GM23338 (cell line): ENCODE data around the gene NEU3. TPM values are rescaled to one million over a fixed set of nuclear protein-coding genes. Genes with fewer than 3 reads are reported as not detected.

Experiments used
- ATAC-seq: fragments of 200-7000 bp; cut with Tn5 transposase; 3 replicates; pipeline ENCODE4 v1.9.1; 2020
- DNase-seq: peaks from one replicate; pipeline ENCODE4 v3.0.0-alpha.2; 2015; ENCODE audit warnings: low spot score
- H2AFZ ChIP-seq: fragments of 200-600 bp; sonication (generic); 2 replicates; pipeline ENCODE4 v1.8.0; 2016; ENCODE audit warnings: antibody characterized with exemption, mild to moderate bottlenecking, moderate library complexity
- H3F3A ChIP-seq: fragments of 200-600 bp; sonication (generic); replicated peaks from 2 replicates; pipeline ENCODE4 v1.8.0; 2017; ENCODE audit warnings: antibody characterized with exemption, mixed run types, low read depth
- H3K27ac ChIP-seq: fragments of 200-600 bp; sonication (generic); 2 replicates; pipeline ENCODE4 v1.6.1; 2016; ENCODE audit warnings: low read depth
- H3K27me3 ChIP-seq: fragments of 200-600 bp; sonication (generic); 2 replicates; pipeline ENCODE4 v1.8.0; 2016; ENCODE audit warnings: mild to moderate bottlenecking, mixed run types, moderate library complexity; ENCODE audit not compliant: insufficient read depth
- H3K36me3 ChIP-seq: fragments of 200-600 bp; sonication (generic); 2 replicates; pipeline ENCODE4 v1.8.0; 2016; ENCODE audit warnings: mild to moderate bottlenecking; ENCODE audit not compliant: insufficient read depth
- H3K4me1 ChIP-seq: fragments of 200-600 bp; sonication (generic); 2 replicates; pipeline ENCODE4 v1.8.0; 2016; ENCODE audit warnings: mild to moderate bottlenecking, moderate library complexity; ENCODE audit not compliant: insufficient read depth
- H3K4me2 ChIP-seq: fragments of 200-600 bp; sonication (generic); 2 replicates; pipeline ENCODE4 v1.7.1; 2017; ENCODE audit warnings: mixed run types
- H3K4me3 ChIP-seq: fragments of 200-600 bp; sonication (generic); 2 replicates; pipeline ENCODE4 v1.6.1; 2016; ENCODE audit warnings: mixed run types
- H3K79me2 ChIP-seq: fragments of 200-600 bp; sonication (generic); replicated peaks from 2 replicates; pipeline ENCODE4 v1.8.0; 2017; ENCODE audit warnings: mild to moderate bottlenecking; ENCODE audit not compliant: insufficient read depth
- H3K9me2 ChIP-seq: fragments of 200-600 bp; sonication (generic); 2 replicates; pipeline ENCODE4 v1.8.0; 2017; ENCODE audit not compliant: insufficient read depth
- H4K20me1 ChIP-seq: fragments of 200-600 bp; sonication (generic); replicated peaks from 2 replicates; pipeline ENCODE4 v1.8.0; 2017; ENCODE audit warnings: mild to moderate bottlenecking; ENCODE audit not compliant: insufficient read depth
- H3K27ac Mint-ChIP-seq: 2 replicates; pipeline ENCODE4 v1.8.0; 2020; ENCODE audit warnings: inconsistent platforms, mild to moderate bottlenecking, moderate library complexity, mixed read lengths
- H3K27me3 Mint-ChIP-seq: 3 replicates; pipeline ENCODE4 v1.8.0; 2022; ENCODE audit warnings: low read depth, mild to moderate bottlenecking, moderate library complexity, mixed read lengths, inconsistent platforms; ENCODE audit not compliant: insufficient read depth, poor library complexity
- H3K36me3 Mint-ChIP-seq: 3 replicates; pipeline ENCODE4 v1.8.0; 2021; ENCODE audit warnings: low read depth, mild to moderate bottlenecking, inconsistent platforms, moderate library complexity, mixed read lengths
- H3K4me1 Mint-ChIP-seq: 3 replicates; pipeline ENCODE4 v1.8.0; 2020; ENCODE audit warnings: mild to moderate bottlenecking, inconsistent platforms, mixed read lengths
- H3K4me3 Mint-ChIP-seq: 3 replicates; pipeline ENCODE4 v1.8.0; 2021; ENCODE audit warnings: moderate library complexity, mild to moderate bottlenecking, inconsistent platforms, mixed read lengths
- H3K9me3 Mint-ChIP-seq: 3 replicates; pipeline ENCODE4 v1.8.0; 2020; ENCODE audit warnings: moderate library complexity, mild to moderate bottlenecking, inconsistent platforms, mixed read lengths
- CREB1 ChIP-seq: fragments of 250-450 bp; sonication (Bioruptor Pico); IDR thresholded peaks from 2 replicates; pipeline ENCODE4 v1.5.0; 2020; ENCODE audit warnings: low read depth, mild to moderate bottlenecking, moderate library complexity
- EZH2 ChIP-seq: fragments of 200-600 bp; sonication (generic); IDR thresholded peaks from one replicate; pipeline ENCODE4 v1.8.0; 2017; ENCODE audit warnings: antibody characterized with exemption, mild to moderate bottlenecking, low read depth; ENCODE audit not compliant: unreplicated experiment
- EZH2phosphoT487 ChIP-seq: fragments of 200-600 bp; sonication (generic); IDR thresholded peaks from one replicate; pipeline ENCODE4 v1.8.1; 2018; ENCODE audit warnings: antibody characterized with exemption; ENCODE audit not compliant: unreplicated experiment
- JUNB ChIP-seq: IDR thresholded peaks from one replicate; pipeline ENCODE4 v1.6.1; 2016; ENCODE audit warnings: antibody characterized with exemption; ENCODE audit not compliant: unreplicated experiment
- NANOG ChIP-seq: IDR thresholded peaks from 2 replicates; pipeline ENCODE4 v1.6.1; 2016; ENCODE audit warnings: antibody characterized with exemption, borderline replicate concordance
- POLR2AphosphoS5 ChIP-seq: IDR thresholded peaks from 2 replicates; pipeline ENCODE4 v1.6.1; 2016; ENCODE audit warnings: antibody characterized with exemption, low read depth
- STAT1 ChIP-seq: IDR thresholded peaks from one replicate; pipeline ENCODE4 v1.6.1; 2016; ENCODE audit warnings: antibody characterized with exemption; ENCODE audit not compliant: unreplicated experiment
- ZNF114 ChIP-seq: fragments of 250-450 bp; sonication (Bioruptor Pico); IDR thresholded peaks from 2 replicates; pipeline ENCODE4 v1.5.0; 2020; ENCODE audit warnings: mild to moderate bottlenecking, moderate library complexity
- ZNF331 ChIP-seq: fragments of 250-450 bp; sonication (Bioruptor Pico); IDR thresholded peaks from 2 replicates; pipeline ENCODE4 v1.5.0; 2020; ENCODE audit warnings: low read depth, mild to moderate bottlenecking, moderate library complexity
- polyA plus RNA-seq: library from polyadenylated mRNA; unstranded; fragments of >200 nt; fragmentation: Nextera tagmentation; extraction: Ambion mirVana; gene quantifications from 2 replicates; pipeline ENCODE4 v1.2.1, GENCODE V29; 2016
- total RNA-seq: library from RNA; depleted of rRNA; stranded (reverse); fragments of >200 nt; shearing (Covaris generic); gene quantifications from 2 replicates; pipeline ENCODE4 v1.2.3, GENCODE V29; 2014
- TF ChIP-seq, protein P1 (sequence below): IDR thresholded peaks from one replicate; pipeline ENCODE4 v1.6.1; 2018; ENCODE audit warnings: antibody characterized with exemption; ENCODE audit not compliant: unreplicated experiment
- TF ChIP-seq, protein P2 (sequence below): fragments of 250-450 bp; sonication (Bioruptor Pico); IDR thresholded peaks from 2 replicates; pipeline ENCODE4 v1.5.0; 2020; ENCODE audit warnings: mild to moderate bottlenecking, moderate library complexity
- TF ChIP-seq, protein P3 (sequence below), 2 experiments: fragments of 200-600 bp in 1 of 2; sonication (generic) in 1 of 2; conservative IDR thresholded peaks; 2 replicates each; pipeline versions ENCODE4 v1.5.1 to v1.6.1; 2016 to 2017; ENCODE audit warnings: antibody characterized with exemption in 2 of 2, low read depth in 2 of 2, mild to moderate bottlenecking in 2 of 2, moderate library complexity in 1 of 2
- TF ChIP-seq, protein P4 (sequence below): IDR thresholded peaks from 2 replicates; pipeline ENCODE4 v1.6.1; 2016; ENCODE audit warnings: antibody characterized with exemption

The NEU3 gene
- total and polyA plus RNA-seq, 2 experiments from 2014 or later: 2.8 to 25.9 TPM

DNA sequence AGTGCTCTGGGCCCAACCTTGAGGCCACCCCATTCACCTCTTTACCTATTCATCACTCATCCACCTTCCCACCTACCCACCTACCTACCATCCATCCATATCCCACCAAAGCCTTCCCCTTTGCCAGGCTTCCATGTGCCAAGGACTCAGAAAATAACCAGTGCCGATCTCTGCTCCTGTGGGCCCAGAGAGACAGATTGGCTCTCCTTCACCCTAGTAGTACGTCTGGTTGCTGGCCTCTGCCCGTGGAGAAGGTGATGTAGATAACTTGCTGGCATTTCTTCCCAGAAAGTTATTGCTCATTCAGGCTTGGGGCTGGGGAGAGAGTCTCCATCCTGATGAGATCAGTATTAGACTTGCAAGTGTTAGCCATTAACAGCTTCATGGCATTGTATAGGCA, 45.2 kb downstream of the NEU3 start:
- Mint-ChIP-seq H3K4me1 (peaks cover 3% of the 10 kb centered on the region; the same call in 1 of the 3 replicates), H3K36me3 (no peaks in the 10 kb centered on the region), H3K4me3 (no peak overlapping the region), H3K27ac (no peak overlapping the region), H3K9me3 (no peaks in the 10 kb centered on the region), H3K27me3 (peaks cover 3% of the 10 kb centered on the region)
- Histone ChIP-seq H3K4me1 (no peaks in the 10 kb centered on the region; the same call in 1 of the 2 replicates), H3K36me3 (no peaks in the 10 kb centered on the region), H3K79me2 (no peaks in the 10 kb centered on the region), H3K27ac (no peak overlapping the region), H4K20me1 (no peaks in the 10 kb centered on the region), H3K27me3 (no peaks in the 10 kb centered on the region), H3K9me2 (no peaks in the 10 kb centered on the region), H3K4me2 (no peak overlapping the region), H3K4me3 (no peak overlapping the region), H3F3A (no peaks in the 10 kb centered on the region), H2AFZ (no peak overlapping the region)
- no peak for ATAC-seq
- no peak for DNase-seq
- TF ChIP-seq JUNB (no peak), NANOG (no peak), EZH2phosphoT487 (no peak), EZH2 (no peak), ZNF331 (CRISPR knock-in tag) (no peak), ZNF114 (CRISPR knock-in tag) (no peak), STAT1 (no peak), POLR2AphosphoS5 (no peak), CREB1 (CRISPR knock-in tag) (no peak)
- TF ChIP-seq, protein P1, sequence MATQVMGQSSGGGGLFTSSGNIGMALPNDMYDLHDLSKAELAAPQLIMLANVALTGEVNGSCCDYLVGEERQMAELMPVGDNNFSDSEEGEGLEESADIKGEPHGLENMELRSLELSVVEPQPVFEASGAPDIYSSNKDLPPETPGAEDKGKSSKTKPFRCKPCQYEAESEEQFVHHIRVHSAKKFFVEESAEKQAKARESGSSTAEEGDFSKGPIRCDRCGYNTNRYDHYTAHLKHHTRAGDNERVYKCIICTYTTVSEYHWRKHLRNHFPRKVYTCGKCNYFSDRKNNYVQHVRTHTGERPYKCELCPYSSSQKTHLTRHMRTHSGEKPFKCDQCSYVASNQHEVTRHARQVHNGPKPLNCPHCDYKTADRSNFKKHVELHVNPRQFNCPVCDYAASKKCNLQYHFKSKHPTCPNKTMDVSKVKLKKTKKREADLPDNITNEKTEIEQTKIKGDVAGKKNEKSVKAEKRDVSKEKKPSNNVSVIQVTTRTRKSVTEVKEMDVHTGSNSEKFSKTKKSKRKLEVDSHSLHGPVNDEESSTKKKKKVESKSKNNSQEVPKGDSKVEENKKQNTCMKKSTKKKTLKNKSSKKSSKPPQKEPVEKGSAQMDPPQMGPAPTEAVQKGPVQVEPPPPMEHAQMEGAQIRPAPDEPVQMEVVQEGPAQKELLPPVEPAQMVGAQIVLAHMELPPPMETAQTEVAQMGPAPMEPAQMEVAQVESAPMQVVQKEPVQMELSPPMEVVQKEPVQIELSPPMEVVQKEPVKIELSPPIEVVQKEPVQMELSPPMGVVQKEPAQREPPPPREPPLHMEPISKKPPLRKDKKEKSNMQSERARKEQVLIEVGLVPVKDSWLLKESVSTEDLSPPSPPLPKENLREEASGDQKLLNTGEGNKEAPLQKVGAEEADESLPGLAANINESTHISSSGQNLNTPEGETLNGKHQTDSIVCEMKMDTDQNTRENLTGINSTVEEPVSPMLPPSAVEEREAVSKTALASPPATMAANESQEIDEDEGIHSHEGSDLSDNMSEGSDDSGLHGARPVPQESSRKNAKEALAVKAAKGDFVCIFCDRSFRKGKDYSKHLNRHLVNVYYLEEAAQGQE: no peak
- TF ChIP-seq, protein P2, sequence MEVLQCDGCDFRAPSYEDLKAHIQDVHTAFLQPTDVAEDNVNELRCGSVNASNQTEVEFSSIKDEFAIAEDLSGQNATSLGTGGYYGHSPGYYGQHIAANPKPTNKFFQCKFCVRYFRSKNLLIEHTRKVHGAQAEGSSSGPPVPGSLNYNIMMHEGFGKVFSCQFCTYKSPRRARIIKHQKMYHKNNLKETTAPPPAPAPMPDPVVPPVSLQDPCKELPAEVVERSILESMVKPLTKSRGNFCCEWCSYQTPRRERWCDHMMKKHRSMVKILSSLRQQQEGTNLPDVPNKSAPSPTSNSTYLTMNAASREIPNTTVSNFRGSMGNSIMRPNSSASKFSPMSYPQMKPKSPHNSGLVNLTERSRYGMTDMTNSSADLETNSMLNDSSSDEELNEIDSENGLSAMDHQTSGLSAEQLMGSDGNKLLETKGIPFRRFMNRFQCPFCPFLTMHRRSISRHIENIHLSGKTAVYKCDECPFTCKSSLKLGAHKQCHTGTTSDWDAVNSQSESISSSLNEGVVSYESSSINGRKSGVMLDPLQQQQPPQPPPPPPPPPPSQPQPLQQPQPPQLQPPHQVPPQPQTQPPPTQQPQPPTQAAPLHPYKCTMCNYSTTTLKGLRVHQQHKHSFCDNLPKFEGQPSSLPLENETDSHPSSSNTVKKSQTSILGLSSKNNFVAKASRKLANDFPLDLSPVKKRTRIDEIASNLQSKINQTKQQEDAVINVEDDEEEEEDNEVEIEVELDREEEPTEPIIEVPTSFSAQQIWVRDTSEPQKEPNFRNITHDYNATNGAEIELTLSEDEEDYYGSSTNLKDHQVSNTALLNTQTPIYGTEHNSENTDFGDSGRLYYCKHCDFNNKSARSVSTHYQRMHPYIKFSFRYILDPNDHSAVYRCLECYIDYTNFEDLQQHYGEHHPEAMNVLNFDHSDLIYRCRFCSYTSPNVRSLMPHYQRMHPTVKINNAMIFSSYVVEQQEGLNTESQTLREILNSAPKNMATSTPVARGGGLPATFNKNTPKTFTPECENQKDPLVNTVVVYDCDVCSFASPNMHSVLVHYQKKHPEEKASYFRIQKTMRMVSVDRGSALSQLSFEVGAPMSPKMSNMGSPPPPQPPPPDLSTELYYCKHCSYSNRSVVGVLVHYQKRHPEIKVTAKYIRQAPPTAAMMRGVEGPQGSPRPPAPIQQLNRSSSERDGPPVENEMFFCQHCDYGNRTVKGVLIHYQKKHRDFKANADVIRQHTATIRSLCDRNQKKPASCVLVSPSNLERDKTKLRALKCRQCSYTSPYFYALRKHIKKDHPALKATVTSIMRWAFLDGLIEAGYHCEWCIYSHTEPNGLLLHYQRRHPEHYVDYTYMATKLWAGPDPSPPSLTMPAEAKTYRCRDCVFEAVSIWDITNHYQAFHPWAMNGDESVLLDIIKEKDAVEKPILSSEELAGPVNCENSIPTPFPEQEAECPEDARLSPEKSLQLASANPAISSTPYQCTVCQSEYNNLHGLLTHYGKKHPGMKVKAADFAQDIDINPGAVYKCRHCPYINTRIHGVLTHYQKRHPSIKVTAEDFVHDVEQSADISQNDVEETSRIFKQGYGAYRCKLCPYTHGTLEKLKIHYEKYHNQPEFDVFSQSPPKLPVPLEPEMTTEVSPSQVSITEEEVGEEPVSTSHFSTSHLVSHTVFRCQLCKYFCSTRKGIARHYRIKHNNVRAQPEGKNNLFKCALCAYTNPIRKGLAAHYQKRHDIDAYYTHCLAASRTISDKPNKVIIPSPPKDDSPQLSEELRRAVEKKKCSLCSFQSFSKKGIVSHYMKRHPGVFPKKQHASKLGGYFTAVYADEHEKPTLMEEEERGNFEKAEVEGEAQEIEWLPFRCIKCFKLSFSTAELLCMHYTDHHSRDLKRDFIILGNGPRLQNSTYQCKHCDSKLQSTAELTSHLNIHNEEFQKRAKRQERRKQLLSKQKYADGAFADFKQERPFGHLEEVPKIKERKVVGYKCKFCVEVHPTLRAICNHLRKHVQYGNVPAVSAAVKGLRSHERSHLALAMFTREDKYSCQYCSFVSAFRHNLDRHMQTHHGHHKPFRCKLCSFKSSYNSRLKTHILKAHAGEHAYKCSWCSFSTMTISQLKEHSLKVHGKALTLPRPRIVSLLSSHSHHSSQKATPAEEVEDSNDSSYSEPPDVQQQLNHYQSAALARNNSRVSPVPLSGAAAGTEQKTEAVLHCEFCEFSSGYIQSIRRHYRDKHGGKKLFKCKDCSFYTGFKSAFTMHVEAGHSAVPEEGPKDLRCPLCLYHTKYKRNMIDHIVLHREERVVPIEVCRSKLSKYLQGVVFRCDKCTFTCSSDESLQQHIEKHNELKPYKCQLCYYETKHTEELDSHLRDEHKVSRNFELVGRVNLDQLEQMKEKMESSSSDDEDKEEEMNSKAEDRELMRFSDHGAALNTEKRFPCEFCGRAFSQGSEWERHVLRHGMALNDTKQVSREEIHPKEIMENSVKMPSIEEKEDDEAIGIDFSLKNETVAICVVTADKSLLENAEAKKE (CRISPR knock-in tag): no peak
- TF ChIP-seq, protein P3, sequence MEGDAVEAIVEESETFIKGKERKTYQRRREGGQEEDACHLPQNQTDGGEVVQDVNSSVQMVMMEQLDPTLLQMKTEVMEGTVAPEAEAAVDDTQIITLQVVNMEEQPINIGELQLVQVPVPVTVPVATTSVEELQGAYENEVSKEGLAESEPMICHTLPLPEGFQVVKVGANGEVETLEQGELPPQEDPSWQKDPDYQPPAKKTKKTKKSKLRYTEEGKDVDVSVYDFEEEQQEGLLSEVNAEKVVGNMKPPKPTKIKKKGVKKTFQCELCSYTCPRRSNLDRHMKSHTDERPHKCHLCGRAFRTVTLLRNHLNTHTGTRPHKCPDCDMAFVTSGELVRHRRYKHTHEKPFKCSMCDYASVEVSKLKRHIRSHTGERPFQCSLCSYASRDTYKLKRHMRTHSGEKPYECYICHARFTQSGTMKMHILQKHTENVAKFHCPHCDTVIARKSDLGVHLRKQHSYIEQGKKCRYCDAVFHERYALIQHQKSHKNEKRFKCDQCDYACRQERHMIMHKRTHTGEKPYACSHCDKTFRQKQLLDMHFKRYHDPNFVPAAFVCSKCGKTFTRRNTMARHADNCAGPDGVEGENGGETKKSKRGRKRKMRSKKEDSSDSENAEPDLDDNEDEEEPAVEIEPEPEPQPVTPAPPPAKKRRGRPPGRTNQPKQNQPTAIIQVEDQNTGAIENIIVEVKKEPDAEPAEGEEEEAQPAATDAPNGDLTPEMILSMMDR (conservative IDR thresholded peaks at IDR 0.05; ENCODE audit: low read depth in 2 of 2): no peak
- TF ChIP-seq, protein P4, sequence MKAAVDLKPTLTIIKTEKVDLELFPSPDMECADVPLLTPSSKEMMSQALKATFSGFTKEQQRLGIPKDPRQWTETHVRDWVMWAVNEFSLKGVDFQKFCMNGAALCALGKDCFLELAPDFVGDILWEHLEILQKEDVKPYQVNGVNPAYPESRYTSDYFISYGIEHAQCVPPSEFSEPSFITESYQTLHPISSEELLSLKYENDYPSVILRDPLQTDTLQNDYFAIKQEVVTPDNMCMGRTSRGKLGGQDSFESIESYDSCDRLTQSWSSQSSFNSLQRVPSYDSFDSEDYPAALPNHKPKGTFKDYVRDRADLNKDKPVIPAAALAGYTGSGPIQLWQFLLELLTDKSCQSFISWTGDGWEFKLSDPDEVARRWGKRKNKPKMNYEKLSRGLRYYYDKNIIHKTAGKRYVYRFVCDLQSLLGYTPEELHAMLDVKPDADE: no peak
